HepG2 (cell line): ENCODE results near the gene ZBTB46. TPM values are rescaled to one million over a fixed set of nuclear protein-coding genes. Genes with fewer than 3 reads are reported as not detected.

ENCODE experiments used
- HDAC2 ChIP-seq: sonication (generic); formaldehyde crosslinking; IDR thresholded peaks from 2 replicates; pipeline ENCODE4 v1.4.0; 2020; ENCODE audit warnings: missing genetic modification reagents
- IRF2 ChIP-seq: IDR thresholded peaks from 2 replicates; pipeline ENCODE4 v1.6.1; 2018; ENCODE audit warnings: missing genetic modification reagents, missing compliant biosample characterization
- MBD4 ChIP-seq: IDR thresholded peaks from 2 replicates; pipeline ENCODE4 v1.6.1; 2012; ENCODE audit warnings: low read length, inconsistent platforms, borderline replicate concordance
- NFYC ChIP-seq: IDR thresholded peaks from 2 replicates; pipeline ENCODE4 v1.6.1; 2016; ENCODE audit warnings: missing genetic modification reagents, missing compliant biosample characterization
- POGZ ChIP-seq: sonication (generic); formaldehyde crosslinking; IDR thresholded peaks from 2 replicates; pipeline ENCODE4 v1.4.0; 2020; ENCODE audit warnings: mild to moderate bottlenecking, missing genetic modification reagents
- SUZ12 ChIP-seq: fragments of 150-350 bp; IDR thresholded peaks from 2 replicates; pipeline ENCODE4 v1.6.1; 2014; ENCODE audit warnings: low read depth, low read length
- TBP ChIP-seq: sonication (generic); formaldehyde crosslinking; IDR thresholded peaks from 2 replicates; pipeline ENCODE4 v1.5.0; 2020; ENCODE audit warnings: missing genetic modification reagents
- ZBTB1 ChIP-seq: sonication (generic); formaldehyde crosslinking; IDR thresholded peaks from 2 replicates; pipeline ENCODE4 v1.4.0; 2020; ENCODE audit warnings: missing genetic modification reagents, borderline replicate concordance
- ZC3H4 ChIP-seq: sonication (generic); formaldehyde crosslinking; IDR thresholded peaks from 2 replicates; pipeline ENCODE4 v1.4.0; 2020; ENCODE audit warnings: missing genetic modification reagents, borderline replicate concordance
- ZFP90 ChIP-seq: sonication (generic); formaldehyde crosslinking; IDR thresholded peaks from 2 replicates; pipeline ENCODE4 v1.8.0; 2022; ENCODE audit warnings: missing genetic modification reagents, mild to moderate bottlenecking, inconsistent platforms, borderline replicate concordance
- ZNF333 ChIP-seq: sonication (generic); formaldehyde crosslinking; IDR thresholded peaks from 2 replicates; pipeline ENCODE4 v1.4.0; 2020; ENCODE audit warnings: mild to moderate bottlenecking, missing genetic modification reagents, borderline replicate concordance
- ZNF33B ChIP-seq: sonication (generic); formaldehyde crosslinking; IDR thresholded peaks from 2 replicates; pipeline ENCODE4 v1.5.1; 2020; ENCODE audit warnings: mild to moderate bottlenecking, missing genetic modification reagents
- ZNF878 ChIP-seq: sonication (generic); formaldehyde crosslinking; IDR thresholded peaks from 2 replicates; pipeline ENCODE4 v1.8.1; 2023; ENCODE audit warnings: mild to moderate bottlenecking, missing genetic modification reagents, moderate library complexity
- polyA plus RNA-seq, 8 experiments: library from polyadenylated mRNA; depleted of rRNA in 3 of 8; stranded (reverse) in 7 of 8; unstranded in 1 of 8; fragments of >200 nt; fragmentation: Illumina TruSeq in 4 of 8; extraction: Trizol in 4 of 8; gene quantifications; 2 replicates each; pipeline versions ENCODE4 v1.2.1 to v1.2.3, GENCODE V29; 2011 to 2016; ENCODE audit warnings: low read depth in 4 of 8, missing spikeins in 1 of 8, mixed read lengths in 1 of 8; ENCODE audit not compliant: insufficient read depth in 1 of 8
- total RNA-seq, 5 experiments: library from RNA; depleted of rRNA; stranded (reverse); fragments of >200 nt; fragmentation: Illumina TruSeq; extraction: Trizol; gene quantifications; 2 replicates each; pipeline ENCODE4 v1.2.3, GENCODE V29; 2016; ENCODE audit warnings: low read depth in 1 of 5
- TF ChIP-seq, protein P1 (sequence below): sonication (generic); formaldehyde crosslinking; IDR thresholded peaks from 2 replicates; pipeline ENCODE4 v1.4.0; 2020; ENCODE audit warnings: missing genetic modification reagents
- TF ChIP-seq, protein P2 (sequence below): sonication (generic); formaldehyde crosslinking; IDR thresholded peaks from 2 replicates; pipeline ENCODE4 v1.4.0; 2020; ENCODE audit warnings: missing genetic modification reagents, mild to moderate bottlenecking, borderline replicate concordance
- TF ChIP-seq, protein P3 (sequence below): sonication (generic); formaldehyde crosslinking; IDR thresholded peaks from 2 replicates; pipeline ENCODE4 v1.8.0; 2022; ENCODE audit warnings: mild to moderate bottlenecking, missing genetic modification reagents, moderate library complexity
- TF ChIP-seq, protein P4 (sequence below): sonication (generic); formaldehyde crosslinking; conservative IDR thresholded peaks from 2 replicates; pipeline ENCODE4 v1.8.0; 2022; ENCODE audit warnings: missing genetic modification reagents
- TF ChIP-seq, protein P5 (sequence below): sonication (generic); formaldehyde crosslinking; IDR thresholded peaks from 2 replicates; pipeline ENCODE4 v1.5.1; 2020; ENCODE audit warnings: mild to moderate bottlenecking, missing genetic modification reagents

The ZBTB46 gene
- total and polyA plus RNA-seq, 2 of the 13 experiments (the other 11 are each of a cell fraction or from before 2014, with no cell fraction given) = 1.6 to 13.5 TPM

DNA sequence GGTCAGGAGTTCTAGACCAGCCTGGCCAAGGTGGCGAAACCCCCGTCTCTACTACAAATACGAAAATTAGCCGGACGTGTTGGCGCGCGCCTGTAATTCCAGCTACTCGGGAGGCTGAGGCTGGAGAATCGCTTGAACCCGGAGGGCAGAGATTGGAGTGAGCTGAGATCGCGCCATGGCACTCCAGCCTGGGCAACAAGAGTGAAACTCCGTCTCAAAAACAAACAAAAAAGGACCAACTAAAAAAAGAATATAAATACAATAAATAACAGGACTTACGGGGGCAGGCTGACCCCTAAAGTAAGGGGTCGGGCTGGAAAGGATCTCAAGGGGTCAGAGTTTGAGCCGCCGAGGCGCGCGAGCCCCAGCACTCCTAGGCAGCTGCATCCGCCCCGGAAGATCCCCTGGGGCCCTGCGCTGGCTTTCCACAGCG is 33.5 kb upstream of the ZBTB46 start (continued):
- TF ChIP-seq, protein P1, sequence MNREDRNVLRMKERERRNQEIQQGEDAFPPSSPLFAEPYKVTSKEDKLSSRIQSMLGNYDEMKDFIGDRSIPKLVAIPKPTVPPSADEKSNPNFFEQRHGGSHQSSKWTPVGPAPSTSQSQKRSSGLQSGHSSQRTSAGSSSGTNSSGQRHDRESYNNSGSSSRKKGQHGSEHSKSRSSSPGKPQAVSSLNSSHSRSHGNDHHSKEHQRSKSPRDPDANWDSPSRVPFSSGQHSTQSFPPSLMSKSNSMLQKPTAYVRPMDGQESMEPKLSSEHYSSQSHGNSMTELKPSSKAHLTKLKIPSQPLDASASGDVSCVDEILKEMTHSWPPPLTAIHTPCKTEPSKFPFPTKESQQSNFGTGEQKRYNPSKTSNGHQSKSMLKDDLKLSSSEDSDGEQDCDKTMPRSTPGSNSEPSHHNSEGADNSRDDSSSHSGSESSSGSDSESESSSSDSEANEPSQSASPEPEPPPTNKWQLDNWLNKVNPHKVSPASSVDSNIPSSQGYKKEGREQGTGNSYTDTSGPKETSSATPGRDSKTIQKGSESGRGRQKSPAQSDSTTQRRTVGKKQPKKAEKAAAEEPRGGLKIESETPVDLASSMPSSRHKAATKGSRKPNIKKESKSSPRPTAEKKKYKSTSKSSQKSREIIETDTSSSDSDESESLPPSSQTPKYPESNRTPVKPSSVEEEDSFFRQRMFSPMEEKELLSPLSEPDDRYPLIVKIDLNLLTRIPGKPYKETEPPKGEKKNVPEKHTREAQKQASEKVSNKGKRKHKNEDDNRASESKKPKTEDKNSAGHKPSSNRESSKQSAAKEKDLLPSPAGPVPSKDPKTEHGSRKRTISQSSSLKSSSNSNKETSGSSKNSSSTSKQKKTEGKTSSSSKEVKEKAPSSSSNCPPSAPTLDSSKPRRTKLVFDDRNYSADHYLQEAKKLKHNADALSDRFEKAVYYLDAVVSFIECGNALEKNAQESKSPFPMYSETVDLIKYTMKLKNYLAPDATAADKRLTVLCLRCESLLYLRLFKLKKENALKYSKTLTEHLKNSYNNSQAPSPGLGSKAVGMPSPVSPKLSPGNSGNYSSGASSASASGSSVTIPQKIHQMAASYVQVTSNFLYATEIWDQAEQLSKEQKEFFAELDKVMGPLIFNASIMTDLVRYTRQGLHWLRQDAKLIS (CRISPR knock-in tag) = no peak
- TF ChIP-seq ZNF33B (CRISPR knock-in tag) (no peak), ZFP90 (CRISPR knock-in tag) (no peak), NFYC (no peak), MBD4 (no peak), ZBTB1 (CRISPR knock-in tag) (no peak), ZC3H4 (CRISPR knock-in tag) (0 out of 2 replicates have a peak, but pooled peaks have one; percentile 23), POGZ (no peak), TBP (CRISPR knock-in tag) (0 out of 2 replicates have a peak, but pooled peaks have one; percentile 76), ZNF878 (CRISPR knock-in tag) (no peak), IRF2 (CRISPR knock-in tag) (no peak), ZNF333 (no peak; the same call in 1 of the 2 replicates), SUZ12 (no peak), HDAC2 (CRISPR knock-in tag) (no peak)
- TF ChIP-seq, protein P2, sequence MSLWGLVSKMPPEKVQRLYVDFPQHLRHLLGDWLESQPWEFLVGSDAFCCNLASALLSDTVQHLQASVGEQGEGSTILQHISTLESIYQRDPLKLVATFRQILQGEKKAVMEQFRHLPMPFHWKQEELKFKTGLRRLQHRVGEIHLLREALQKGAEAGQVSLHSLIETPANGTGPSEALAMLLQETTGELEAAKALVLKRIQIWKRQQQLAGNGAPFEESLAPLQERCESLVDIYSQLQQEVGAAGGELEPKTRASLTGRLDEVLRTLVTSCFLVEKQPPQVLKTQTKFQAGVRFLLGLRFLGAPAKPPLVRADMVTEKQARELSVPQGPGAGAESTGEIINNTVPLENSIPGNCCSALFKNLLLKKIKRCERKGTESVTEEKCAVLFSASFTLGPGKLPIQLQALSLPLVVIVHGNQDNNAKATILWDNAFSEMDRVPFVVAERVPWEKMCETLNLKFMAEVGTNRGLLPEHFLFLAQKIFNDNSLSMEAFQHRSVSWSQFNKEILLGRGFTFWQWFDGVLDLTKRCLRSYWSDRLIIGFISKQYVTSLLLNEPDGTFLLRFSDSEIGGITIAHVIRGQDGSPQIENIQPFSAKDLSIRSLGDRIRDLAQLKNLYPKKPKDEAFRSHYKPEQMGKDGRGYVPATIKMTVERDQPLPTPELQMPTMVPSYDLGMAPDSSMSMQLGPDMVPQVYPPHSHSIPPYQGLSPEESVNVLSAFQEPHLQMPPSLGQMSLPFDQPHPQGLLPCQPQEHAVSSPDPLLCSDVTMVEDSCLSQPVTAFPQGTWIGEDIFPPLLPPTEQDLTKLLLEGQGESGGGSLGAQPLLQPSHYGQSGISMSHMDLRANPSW (CRISPR knock-in tag) = no peak; the same call in 1 of the 2 replicates
- TF ChIP-seq, protein P3, sequence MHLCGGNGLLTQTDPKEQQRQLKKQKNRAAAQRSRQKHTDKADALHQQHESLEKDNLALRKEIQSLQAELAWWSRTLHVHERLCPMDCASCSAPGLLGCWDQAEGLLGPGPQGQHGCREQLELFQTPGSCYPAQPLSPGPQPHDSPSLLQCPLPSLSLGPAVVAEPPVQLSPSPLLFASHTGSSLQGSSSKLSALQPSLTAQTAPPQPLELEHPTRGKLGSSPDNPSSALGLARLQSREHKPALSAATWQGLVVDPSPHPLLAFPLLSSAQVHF (CRISPR knock-in tag) = no peak
- TF ChIP-seq, protein P4, sequence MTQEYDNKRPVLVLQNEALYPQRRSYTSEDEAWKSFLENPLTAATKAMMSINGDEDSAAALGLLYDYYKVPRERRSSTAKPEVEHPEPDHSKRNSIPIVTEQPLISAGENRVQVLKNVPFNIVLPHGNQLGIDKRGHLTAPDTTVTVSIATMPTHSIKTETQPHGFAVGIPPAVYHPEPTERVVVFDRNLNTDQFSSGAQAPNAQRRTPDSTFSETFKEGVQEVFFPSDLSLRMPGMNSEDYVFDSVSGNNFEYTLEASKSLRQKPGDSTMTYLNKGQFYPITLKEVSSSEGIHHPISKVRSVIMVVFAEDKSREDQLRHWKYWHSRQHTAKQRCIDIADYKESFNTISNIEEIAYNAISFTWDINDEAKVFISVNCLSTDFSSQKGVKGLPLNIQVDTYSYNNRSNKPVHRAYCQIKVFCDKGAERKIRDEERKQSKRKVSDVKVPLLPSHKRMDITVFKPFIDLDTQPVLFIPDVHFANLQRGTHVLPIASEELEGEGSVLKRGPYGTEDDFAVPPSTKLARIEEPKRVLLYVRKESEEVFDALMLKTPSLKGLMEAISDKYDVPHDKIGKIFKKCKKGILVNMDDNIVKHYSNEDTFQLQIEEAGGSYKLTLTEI (CRISPR knock-in tag) = no peak
- TF ChIP-seq, protein P5, sequence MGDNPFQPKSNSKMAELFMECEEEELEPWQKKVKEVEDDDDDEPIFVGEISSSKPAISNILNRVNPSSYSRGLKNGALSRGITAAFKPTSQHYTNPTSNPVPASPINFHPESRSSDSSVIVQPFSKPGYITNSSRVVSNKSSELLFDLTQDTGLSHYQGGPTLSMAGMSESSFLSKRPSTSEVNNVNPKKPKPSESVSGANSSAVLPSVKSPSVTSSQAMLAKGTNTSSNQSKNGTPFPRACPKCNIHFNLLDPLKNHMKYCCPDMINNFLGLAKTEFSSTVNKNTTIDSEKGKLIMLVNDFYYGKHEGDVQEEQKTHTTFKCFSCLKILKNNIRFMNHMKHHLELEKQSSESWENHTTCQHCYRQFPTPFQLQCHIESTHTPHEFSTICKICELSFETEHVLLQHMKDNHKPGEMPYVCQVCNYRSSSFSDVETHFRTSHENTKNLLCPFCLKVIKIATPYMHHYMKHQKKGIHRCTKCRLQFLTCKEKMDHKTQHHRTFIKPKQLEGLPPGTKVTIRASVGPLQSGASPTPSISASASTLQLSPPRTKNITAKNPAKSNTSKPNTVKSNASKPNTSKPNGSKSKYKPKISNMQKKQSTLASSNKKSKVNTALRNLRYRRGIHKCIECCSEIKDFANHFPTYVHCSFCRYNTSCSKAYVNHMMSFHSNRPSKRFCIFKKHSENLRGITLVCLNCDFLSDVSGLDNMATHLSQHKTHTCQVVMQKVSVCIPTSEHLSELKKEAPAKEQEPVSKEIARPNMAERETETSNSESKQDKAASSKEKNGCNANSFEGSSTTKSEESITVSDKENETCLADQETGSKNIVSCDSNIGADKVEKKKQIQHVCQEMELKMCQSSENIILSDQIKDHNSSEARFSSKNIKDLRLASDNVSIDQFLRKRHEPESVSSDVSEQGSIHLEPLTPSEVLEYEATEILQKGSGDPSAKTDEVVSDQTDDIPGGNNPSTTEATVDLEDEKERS (CRISPR knock-in tag) = no peak
